HepG2 (cell line): ENCODE measurements around the gene ZNF780B. TPM values are rescaled to one million over a fixed set of nuclear protein-coding genes. Genes with fewer than 3 reads are reported as not detected.

ENCODE experiments used
- ATAC-seq: fragments of 200-7000 bp; cut with Tn5 transposase; 3 replicates; pipeline ENCODE4 v1.9.1; 2020; ENCODE audit warnings: mild to moderate bottlenecking, moderate library complexity
- BruUV-seq: library from RNA; stranded (reverse); fragments of 400-500 nt; replicated peaks from 2 replicates; lab custom pipeline; 2021; lab: Mats Ljungman, UMichigan
- CTCF ChIA-PET: fragments of 300-600 bp; formaldehyde crosslinking; extraction: SDS; loops from one replicate; lab custom pipeline; 2021; ENCODE audit warnings: low total read pairs, inconsistent platforms, low intra/inter-chr PET ratio; lab: Yijun Ruan, JAX
- POLR2A ChIA-PET: fragments of 350-600 bp; sonication (Branson Sonifier 250); formaldehyde crosslinking; loops from one replicate; lab custom pipeline; 2020; ENCODE audit warnings: antibody characterized with exemption, inconsistent platforms; lab: Yijun Ruan, JAX
- DNase-seq: peaks from one replicate; pipeline ENCODE4 v3.0.0-alpha.2; 2015; ENCODE audit warnings: low spot score
- FAIRE-seq: peaks from 3 replicates; lab custom pipeline; 2011; peaks lifted over from hg19 to GRCh38; lab: Jason Lieb, UNC
- H2AFZ ChIP-seq: one replicate; pipeline ENCODE4 v1.6.1; 2011; ENCODE audit warnings: low read length, inconsistent platforms
- H3K27ac ChIP-seq: fragments of 300-600 bp; 3 replicates; pipeline ENCODE4 v1.8.0; 2011; ENCODE audit warnings: mixed run types, mild to moderate bottlenecking, mixed read lengths, low read length, inconsistent platforms; ENCODE audit not compliant: insufficient read depth; ENCODE audit errors: extremely low read length
- H3K27me3 ChIP-seq, 2 experiments: fragments of 200-600 bp in 1 of 2; 2 replicates in 1 of 2; 3 replicates in 1 of 2; pipeline versions ENCODE4 v1.6.0 to v1.8.0; 2011; ENCODE audit warnings: low read length in 2 of 2, mild to moderate bottlenecking in 2 of 2, moderate library complexity in 2 of 2, inconsistent platforms in 1 of 2; ENCODE audit not compliant: insufficient read depth in 2 of 2, control insufficient read depth in 1 of 2
- H3K36me3 ChIP-seq, 2 experiments: fragments of 200-600 bp in 1 of 2; replicated peaks in 1 of 2; 2 replicates in 1 of 2; 3 replicates in 1 of 2; pipeline versions ENCODE4 v1.5.1 to v1.8.0; 2011; ENCODE audit warnings: low read length in 2 of 2, inconsistent platforms in 1 of 2; ENCODE audit not compliant: insufficient read depth in 2 of 2, control insufficient read depth in 1 of 2
- H3K4me1 ChIP-seq: 2 replicates; pipeline ENCODE4 v1.5.1; 2012; ENCODE audit warnings: low read length, inconsistent platforms; ENCODE audit not compliant: insufficient read depth
- H3K4me2 ChIP-seq: 2 replicates; pipeline ENCODE4 v1.6.0; 2011; ENCODE audit warnings: low read depth, low read length, inconsistent platforms
- H3K4me3 ChIP-seq, 3 experiments: fragments of 200-600 bp in 1 of 3; sonication (generic), shearing (Covaris generic) in 1 of 3; replicated peaks in 1 of 3; 2 replicates each; pipeline ENCODE4 v1.5.1; 2011 to 2016; ENCODE audit warnings: low read length in 3 of 3, inconsistent platforms in 2 of 3, low read depth in 2 of 3, mild to moderate bottlenecking in 2 of 3, control low read depth in 1 of 3, mixed read lengths in 1 of 3; ENCODE audit not compliant: insufficient read depth in 1 of 3
- H3K79me2 ChIP-seq: one replicate; pipeline ENCODE4 v1.6.1; 2011; ENCODE audit warnings: low read length, inconsistent platforms; ENCODE audit not compliant: insufficient read depth
- H3K9ac ChIP-seq: 2 replicates; pipeline ENCODE4 v1.6.0; 2011; ENCODE audit warnings: mild to moderate bottlenecking, low read depth, low read length, inconsistent platforms; ENCODE audit not compliant: insufficient read depth
- H3K9me3 ChIP-seq: 2 replicates; pipeline ENCODE4 v1.5.1; 2012; ENCODE audit warnings: mild to moderate bottlenecking, low read length
- H4K20me1 ChIP-seq: 2 replicates; pipeline ENCODE4 v1.6.0; 2011; ENCODE audit warnings: inconsistent platforms, mild to moderate bottlenecking, low read length, moderate library complexity; ENCODE audit not compliant: insufficient read depth
- FOXC1 ChIP-seq: sonication (generic); formaldehyde crosslinking; IDR thresholded peaks from 2 replicates; pipeline ENCODE4 v1.8.0; 2022; ENCODE audit warnings: mild to moderate bottlenecking, missing genetic modification reagents, borderline replicate concordance
- MEF2D ChIP-seq: sonication (generic); formaldehyde crosslinking; IDR thresholded peaks from 2 replicates; pipeline ENCODE4 v1.5.1; 2020; ENCODE audit warnings: mild to moderate bottlenecking, missing genetic modification reagents
- TEAD3 ChIP-seq: optimal IDR thresholded peaks from 2 replicates; pipeline ENCODE3; 2016; ENCODE audit warnings: borderline replicate concordance
- YY1 ChIP-seq: IDR thresholded peaks from 2 replicates; pipeline ENCODE4 v1.6.1; 2011; ENCODE audit warnings: low read length, low read depth, moderate library complexity, mild to moderate bottlenecking; ENCODE audit not compliant: insufficient read depth, insufficient replicate concordance
- ZNF652 ChIP-seq: IDR thresholded peaks from 2 replicates; pipeline ENCODE4 v1.6.1; 2016; ENCODE audit warnings: low read depth, borderline replicate concordance
- ZNF768 ChIP-seq: sonication (generic); formaldehyde crosslinking; IDR thresholded peaks from 2 replicates; pipeline ENCODE4 v1.4.0; 2020; ENCODE audit warnings: missing genetic modification reagents
- WGBS: methylation state at CpG from one replicate; pipeline ENCODE4 v1.1.6; 2017; ENCODE audit warnings: low lambda C conversion rate; 5-methylcytosine and 5-hydroxymethylcytosine counted together
- in situ Hi-C: cut with HindIII; loops from 2 replicates; pipeline ENCODE4 v1.10.0; 2017; ENCODE audit warnings: low pct_unique_long_range_greater_than_20kb; ENCODE audit not compliant: extremely low pct_ligation_motif_present
- intact Hi-C: fragments of 100-400 bp; cut with micrococcal nuclease; formaldehyde crosslinking; loops from one replicate; pipeline ENCODE4 v1.10.0; 2022; ENCODE audit not compliant: unreplicated experiment
- polyA plus RNA-seq, 8 experiments: library from polyadenylated mRNA; depleted of rRNA in 3 of 8; stranded (reverse) in 7 of 8; unstranded in 1 of 8; fragments of >200 nt; fragmentation: Illumina TruSeq in 4 of 8; extraction: Trizol in 4 of 8; gene quantifications; 2 replicates each; pipeline versions ENCODE4 v1.2.1 to v1.2.3, GENCODE V29; 2011 to 2016; ENCODE audit warnings: low read depth in 4 of 8, missing spikeins in 1 of 8, mixed read lengths in 1 of 8; ENCODE audit not compliant: insufficient read depth in 1 of 8
- total RNA-seq, 5 experiments: library from RNA; depleted of rRNA; stranded (reverse); fragments of >200 nt; fragmentation: Illumina TruSeq; extraction: Trizol; gene quantifications; 2 replicates each; pipeline ENCODE4 v1.2.3, GENCODE V29; 2016; ENCODE audit warnings: low read depth in 1 of 5
- TF ChIP-seq, protein P1 (sequence below): sonication (generic); formaldehyde crosslinking; IDR thresholded peaks from 2 replicates; pipeline ENCODE4 v1.5.0; 2020; ENCODE audit warnings: mild to moderate bottlenecking, missing genetic modification reagents
- TF ChIP-seq, protein P2 (sequence below): sonication (generic); formaldehyde crosslinking; IDR thresholded peaks from 2 replicates; pipeline ENCODE4 v1.4.0; 2020; ENCODE audit warnings: mild to moderate bottlenecking, missing genetic modification reagents

ZNF780B gene
- total and polyA plus RNA-seq, 2 of the 13 experiments (the other 11 are each of a cell fraction or from before 2014, with no cell fraction given) = 6.6 to 21.9 TPM

DNA sequence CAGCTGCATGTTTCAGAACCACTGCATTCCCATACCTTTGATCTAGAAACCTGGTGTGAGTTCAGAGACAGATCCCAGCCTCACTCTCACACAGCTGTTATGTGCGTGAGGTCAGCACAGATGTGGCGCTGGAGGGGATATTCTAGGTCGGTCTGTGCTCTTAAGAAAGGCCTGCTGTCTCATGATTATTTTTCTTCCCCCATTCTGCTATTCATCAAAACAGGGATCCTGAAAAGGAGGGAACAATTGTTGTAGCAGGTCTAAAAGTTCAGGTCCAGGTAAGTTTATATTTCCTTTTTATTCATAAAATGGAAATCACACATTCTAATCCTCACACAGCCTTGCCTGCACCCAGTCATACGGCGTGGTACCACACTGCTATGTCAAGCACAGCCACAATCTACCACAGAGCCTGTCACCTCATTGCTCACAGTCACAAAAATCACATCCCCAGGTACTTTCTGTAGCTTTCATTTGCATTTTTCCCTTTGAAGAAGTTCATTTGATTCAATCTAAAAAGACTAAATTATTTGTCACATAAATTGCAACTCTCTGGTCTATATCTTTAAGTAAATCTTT is 58.3 kb downstream of the ZNF780B start:
- CTCF ChIA-PET = no interaction called here
- Histone ChIP-seq H3K9me3 (peaks cover 11% of the 10 kb centered on the region; the same call in 1 of the 2 replicates), H3K4me3 (peak overlapping the region; percentile 79 to 93 (median 81)), H2AFZ (peak overlapping the region; percentile 22), H4K20me1 (no peaks in the 10 kb centered on the region)
- in situ Hi-C loops = no loop called here
- BruUV-seq = TSS peak; percentile 56
- peak; percentile 40; the same call in 1 of the 2 replicates for TF ChIP-seq ZNF768 (CRISPR knock-in tag)
- TF ChIP-seq TEAD3 (CRISPR knock-in tag) = peak; percentile 20
- TF ChIP-seq, protein P1, sequence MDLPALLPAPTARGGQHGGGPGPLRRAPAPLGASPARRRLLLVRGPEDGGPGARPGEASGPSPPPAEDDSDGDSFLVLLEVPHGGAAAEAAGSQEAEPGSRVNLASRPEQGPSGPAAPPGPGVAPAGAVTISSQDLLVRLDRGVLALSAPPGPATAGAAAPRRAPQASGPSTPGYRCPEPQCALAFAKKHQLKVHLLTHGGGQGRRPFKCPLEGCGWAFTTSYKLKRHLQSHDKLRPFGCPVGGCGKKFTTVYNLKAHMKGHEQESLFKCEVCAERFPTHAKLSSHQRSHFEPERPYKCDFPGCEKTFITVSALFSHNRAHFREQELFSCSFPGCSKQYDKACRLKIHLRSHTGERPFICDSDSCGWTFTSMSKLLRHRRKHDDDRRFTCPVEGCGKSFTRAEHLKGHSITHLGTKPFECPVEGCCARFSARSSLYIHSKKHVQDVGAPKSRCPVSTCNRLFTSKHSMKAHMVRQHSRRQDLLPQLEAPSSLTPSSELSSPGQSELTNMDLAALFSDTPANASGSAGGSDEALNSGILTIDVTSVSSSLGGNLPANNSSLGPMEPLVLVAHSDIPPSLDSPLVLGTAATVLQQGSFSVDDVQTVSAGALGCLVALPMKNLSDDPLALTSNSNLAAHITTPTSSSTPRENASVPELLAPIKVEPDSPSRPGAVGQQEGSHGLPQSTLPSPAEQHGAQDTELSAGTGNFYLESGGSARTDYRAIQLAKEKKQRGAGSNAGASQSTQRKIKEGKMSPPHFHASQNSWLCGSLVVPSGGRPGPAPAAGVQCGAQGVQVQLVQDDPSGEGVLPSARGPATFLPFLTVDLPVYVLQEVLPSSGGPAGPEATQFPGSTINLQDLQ = no peak
- TF ChIP-seq FOXC1 (CRISPR knock-in tag) = 0 out of 2 replicates have a peak, but pooled peaks have one; percentile 3
- TF ChIP-seq ZNF652 (CRISPR knock-in tag) = no peak
- TF ChIP-seq, protein P2, sequence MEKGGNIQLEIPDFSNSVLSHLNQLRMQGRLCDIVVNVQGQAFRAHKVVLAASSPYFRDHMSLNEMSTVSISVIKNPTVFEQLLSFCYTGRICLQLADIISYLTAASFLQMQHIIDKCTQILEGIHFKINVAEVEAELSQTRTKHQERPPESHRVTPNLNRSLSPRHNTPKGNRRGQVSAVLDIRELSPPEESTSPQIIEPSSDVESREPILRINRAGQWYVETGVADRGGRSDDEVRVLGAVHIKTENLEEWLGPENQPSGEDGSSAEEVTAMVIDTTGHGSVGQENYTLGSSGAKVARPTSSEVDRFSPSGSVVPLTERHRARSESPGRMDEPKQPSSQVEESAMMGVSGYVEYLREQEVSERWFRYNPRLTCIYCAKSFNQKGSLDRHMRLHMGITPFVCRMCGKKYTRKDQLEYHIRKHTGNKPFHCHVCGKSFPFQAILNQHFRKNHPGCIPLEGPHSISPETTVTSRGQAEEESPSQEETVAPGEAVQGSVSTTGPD (CRISPR knock-in tag) = no peak
- TF ChIP-seq MEF2D (CRISPR knock-in tag) = no peak
- no peak for TF ChIP-seq YY1
- TF ChIP-seq, all 625 proteins: peak for 3
- peak overlapping the region; percentile 94 for H3K4me2 ChIP-seq
- POLR2A ChIA-PET = interaction anchor here (0.6 to 2.7 kb wide), 3 partner anchors 27 to 780 kb away, joined by 3 to 24 read pairs (median 7); partner anchors contain the start of genes PSMC4, RAB4B and ZNF780A
- peak; percentile 68 for ATAC-seq
- H3K36me3 ChIP-seq = no peaks in the 10 kb centered on the region
- no peak for DNase-seq
- peak overlapping the region; percentile 78 for H3K27ac ChIP-seq
- no peaks in the 10 kb centered on the region; a peak in 1 of 5 replicates for H3K27me3 ChIP-seq
- intact Hi-C loops = loop anchor here (2.0 kb wide), 2 partner anchors 27 to 57 kb away; partner anchors contain the start of gene PSMC4
- peaks cover 23% of the 10 kb centered on the region for H3K4me1 ChIP-seq
- 38% methylated on average over 5 of the region's 5 CpGs for WGBS
- H3K9ac ChIP-seq = peak overlapping the region; percentile 83
- peak; percentile 8 for FAIRE-seq
- H3K79me2 ChIP-seq = peaks cover 10% of the 10 kb centered on the region
